HepG2 (cell line): ENCODE data around the gene DNMT3B. TPM values are rescaled to one million over a fixed set of nuclear protein-coding genes. Genes with fewer than 3 reads are reported as not detected.

Source experiments
- AKAP8 ChIP-seq: sonication (generic); formaldehyde crosslinking; IDR thresholded peaks from 2 replicates; pipeline ENCODE4 v1.5.1; 2020; ENCODE audit warnings: mild to moderate bottlenecking, missing genetic modification reagents
- ATAD3A ChIP-seq: sonication (generic); formaldehyde crosslinking; IDR thresholded peaks from 2 replicates; pipeline ENCODE4 v1.4.0; 2020; ENCODE audit warnings: missing genetic modification reagents
- BRCA1 ChIP-seq: sonication (generic); formaldehyde crosslinking; IDR thresholded peaks from 2 replicates; pipeline ENCODE4 v1.4.0; 2020; ENCODE audit warnings: missing genetic modification reagents
- EED ChIP-seq: sonication (generic); formaldehyde crosslinking; IDR thresholded peaks from 2 replicates; pipeline ENCODE4 v1.5.0; 2020; ENCODE audit warnings: mild to moderate bottlenecking, missing genetic modification reagents
- EHMT2 ChIP-seq: fragments of 200-600 bp; sonication (generic); IDR thresholded peaks from 2 replicates; pipeline ENCODE4 v1.7.0; 2017; ENCODE audit warnings: antibody characterized with exemption, low read depth, low read length, borderline replicate concordance
- ETV5 ChIP-seq: IDR thresholded peaks from 2 replicates; pipeline ENCODE4 v1.6.1; 2018; ENCODE audit warnings: missing biosample characterization, missing genetic modification reagents, inconsistent platforms, borderline replicate concordance
- GATAD1 ChIP-seq: IDR thresholded peaks from 2 replicates; pipeline ENCODE4 v1.6.1; 2016; ENCODE audit warnings: missing genetic modification reagents, missing compliant biosample characterization
- GZF1 ChIP-seq: sonication (generic); formaldehyde crosslinking; IDR thresholded peaks from 2 replicates; pipeline ENCODE4 v1.5.1; 2020; ENCODE audit warnings: mild to moderate bottlenecking, missing genetic modification reagents
- HIVEP1 ChIP-seq: sonication (generic); formaldehyde crosslinking; IDR thresholded peaks from 2 replicates; pipeline ENCODE4 v1.4.0; 2020; ENCODE audit warnings: mild to moderate bottlenecking, missing genetic modification reagents
- KDM6A ChIP-seq: IDR thresholded peaks from 2 replicates; pipeline ENCODE4 v1.6.1; 2016; ENCODE audit warnings: low read depth
- NFE2L1 ChIP-seq: sonication (generic); formaldehyde crosslinking; IDR thresholded peaks from 2 replicates; pipeline ENCODE4 v1.4.0; 2020; ENCODE audit warnings: missing genetic modification reagents, mild to moderate bottlenecking, borderline replicate concordance
- NFIB ChIP-seq: sonication (generic); formaldehyde crosslinking; IDR thresholded peaks from 2 replicates; pipeline ENCODE4 v1.9.0; 2021; ENCODE audit warnings: missing genetic modification reagents, mild to moderate bottlenecking, borderline replicate concordance
- SOX13 ChIP-seq, 3 experiments: fragments of 450-650 bp in 1 of 3; sonication (generic) in 1 of 3; formaldehyde crosslinking in 1 of 3; IDR thresholded peaks in 2 of 3; conservative IDR thresholded peaks in 1 of 3; 2 replicates each; pipeline versions ENCODE4 v1.5.0 to v1.6.1; 2016 to 2020; ENCODE audit warnings: antibody characterized with exemption in 1 of 3, mild to moderate bottlenecking in 1 of 3, missing compliant biosample characterization in 1 of 3, missing genetic modification reagents in 1 of 3, moderate library complexity in 1 of 3
- STAT5B ChIP-seq: sonication (generic); formaldehyde crosslinking; IDR thresholded peaks from 2 replicates; pipeline ENCODE4 v1.4.0; 2020; ENCODE audit warnings: missing genetic modification reagents
- TCF7 ChIP-seq: sonication (generic); IDR thresholded peaks from 2 replicates; pipeline ENCODE4 v1.6.1; 2016; ENCODE audit warnings: antibody characterized with exemption, low read depth
- TP53 ChIP-seq: sonication (generic); formaldehyde crosslinking; conservative IDR thresholded peaks from 2 replicates; pipeline ENCODE4 v1.4.0; 2020; ENCODE audit warnings: missing genetic modification reagents
- ZFP41 ChIP-seq: sonication (generic); formaldehyde crosslinking; IDR thresholded peaks from 2 replicates; pipeline ENCODE4 v1.4.0; 2020; ENCODE audit warnings: mild to moderate bottlenecking, missing genetic modification reagents, borderline replicate concordance
- ZFY ChIP-seq: sonication (generic); formaldehyde crosslinking; IDR thresholded peaks from 2 replicates; pipeline ENCODE4 v1.4.0; 2020; ENCODE audit warnings: missing genetic modification reagents
- ZMAT3 ChIP-seq: sonication (generic); formaldehyde crosslinking; conservative IDR thresholded peaks from 2 replicates; pipeline ENCODE4 v1.7.0; 2021; ENCODE audit warnings: missing genetic modification reagents
- ZNF282 ChIP-seq: fragments of 450-650 bp; IDR thresholded peaks from 2 replicates; pipeline ENCODE4 v1.6.1; 2018; ENCODE audit not compliant: partially characterized antibody
- ZNF44 ChIP-seq: sonication (generic); formaldehyde crosslinking; IDR thresholded peaks from 2 replicates; pipeline ENCODE4 v1.5.1; 2020; ENCODE audit warnings: mild to moderate bottlenecking, missing genetic modification reagents
- ZNF451 ChIP-seq: sonication (generic); formaldehyde crosslinking; IDR thresholded peaks from 2 replicates; pipeline ENCODE4 v1.5.0; 2020; ENCODE audit warnings: mild to moderate bottlenecking, missing genetic modification reagents
- ZNF558 ChIP-seq: sonication (generic); formaldehyde crosslinking; IDR thresholded peaks from 2 replicates; pipeline ENCODE4 v1.9.0; 2022; ENCODE audit warnings: mild to moderate bottlenecking, missing genetic modification reagents, borderline replicate concordance
- ZNF7 ChIP-seq: IDR thresholded peaks from 2 replicates; pipeline ENCODE4 v1.6.1; 2016; ENCODE audit warnings: missing biosample characterization, missing genetic modification reagents
- ZNF746 ChIP-seq: sonication (generic); formaldehyde crosslinking; IDR thresholded peaks from 2 replicates; pipeline ENCODE4 v1.8.0; 2022; ENCODE audit warnings: mild to moderate bottlenecking, missing genetic modification reagents
- ZNF75D ChIP-seq: sonication (generic); formaldehyde crosslinking; IDR thresholded peaks from 2 replicates; pipeline ENCODE4 v1.8.1; 2023; ENCODE audit warnings: missing genetic modification reagents, mild to moderate bottlenecking, borderline replicate concordance
- polyA plus RNA-seq, 8 experiments: library from polyadenylated mRNA; depleted of rRNA in 3 of 8; stranded (reverse) in 7 of 8; unstranded in 1 of 8; fragments of >200 nt; fragmentation: Illumina TruSeq in 4 of 8; extraction: Trizol in 4 of 8; gene quantifications; 2 replicates each; pipeline versions ENCODE4 v1.2.1 to v1.2.3, GENCODE V29; 2011 to 2016; ENCODE audit warnings: low read depth in 4 of 8, missing spikeins in 1 of 8, mixed read lengths in 1 of 8; ENCODE audit not compliant: insufficient read depth in 1 of 8
- total RNA-seq, 5 experiments: library from RNA; depleted of rRNA; stranded (reverse); fragments of >200 nt; fragmentation: Illumina TruSeq; extraction: Trizol; gene quantifications; 2 replicates each; pipeline ENCODE4 v1.2.3, GENCODE V29; 2016; ENCODE audit warnings: low read depth in 1 of 5
- TF ChIP-seq, protein P1 (sequence below): sonication (generic); formaldehyde crosslinking; IDR thresholded peaks from 2 replicates; pipeline ENCODE4 v1.9.0; 2021; ENCODE audit warnings: missing genetic modification reagents, borderline replicate concordance
- TF ChIP-seq, protein P2 (sequence below): IDR thresholded peaks from 2 replicates; pipeline ENCODE4 v1.6.1; 2016; ENCODE audit warnings: low read depth
- TF ChIP-seq, protein P3 (sequence below): sonication (generic); formaldehyde crosslinking; IDR thresholded peaks from 2 replicates; pipeline ENCODE4 v1.5.0; 2020; ENCODE audit warnings: missing genetic modification reagents

Gene DNMT3B
- total and polyA plus RNA-seq, 2 of the 13 experiments (the other 11 are each of a cell fraction or from before 2014, with no cell fraction given) = 3.8 to 13.9 TPM

DNA sequence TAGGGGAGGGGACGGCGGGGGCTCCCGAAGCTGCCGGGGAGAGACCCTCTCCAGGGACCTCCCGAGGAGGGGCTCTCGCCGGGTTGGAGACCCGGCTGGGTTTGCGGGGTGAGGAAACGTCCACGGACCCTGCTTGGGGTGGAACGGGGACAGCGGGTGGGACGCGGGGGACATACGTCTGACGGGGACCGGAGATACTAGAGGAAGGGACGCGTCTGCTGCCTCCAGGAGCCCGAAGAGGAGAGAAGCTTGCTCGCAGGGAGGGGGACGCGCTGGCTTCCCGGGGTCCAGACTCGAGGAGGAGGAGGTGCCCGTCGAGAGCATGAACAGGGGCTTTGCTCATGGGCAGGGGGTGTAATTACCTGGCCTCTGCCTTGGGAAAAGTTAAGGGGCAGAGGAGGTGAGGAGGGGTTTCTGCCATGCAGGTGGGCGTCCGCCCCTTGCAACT is 593 bp downstream of the DNMT3B start (continued):
- TF ChIP-seq SOX13 (IDR thresholded peaks at IDR 0.05) (no peak), SOX13 (CRISPR knock-in tag; conservative IDR thresholded peaks at IDR 0.05 in 1 of 2, IDR thresholded peaks at IDR 0.05 in 1 of 2) (no peak), ZNF75D (no peak), EED (CRISPR knock-in tag) (0 out of 2 replicates have a peak, but pooled peaks have one; percentile 34), AKAP8 (no peak), TCF7 (no peak), ZNF44 (no peak), ZNF7 (CRISPR knock-in tag) (no peak), ZNF451 (CRISPR knock-in tag) (no peak), HIVEP1 (CRISPR knock-in tag) (peak; percentile 74), ZMAT3 (no peak), GZF1 (CRISPR knock-in tag) (no peak), ETV5 (CRISPR knock-in tag) (peak; percentile 6; the same call in 1 of the 2 replicates), ZNF558 (CRISPR knock-in tag) (no peak), ZNF282 (no peak), NFE2L1 (no peak; the same call in 1 of the 2 replicates), TP53 (CRISPR knock-in tag) (no peak), ZFY (CRISPR knock-in tag) (no peak), BRCA1 (CRISPR knock-in tag) (0 out of 2 replicates have a peak, but pooled peaks have one; percentile 8), GATAD1 (peak; percentile 3; the same call in 1 of the 2 replicates), ZNF746 (CRISPR knock-in tag) (0 out of 2 replicates have a peak, but pooled peaks have one; percentile 43), ZFP41 (0 out of 2 replicates have a peak, but pooled peaks have one; percentile 13), EHMT2 (no peak), STAT5B (CRISPR knock-in tag) (no peak), NFIB (no peak), ATAD3A (no peak), KDM6A (CRISPR knock-in tag) (no peak)
- TF ChIP-seq, protein P1, sequence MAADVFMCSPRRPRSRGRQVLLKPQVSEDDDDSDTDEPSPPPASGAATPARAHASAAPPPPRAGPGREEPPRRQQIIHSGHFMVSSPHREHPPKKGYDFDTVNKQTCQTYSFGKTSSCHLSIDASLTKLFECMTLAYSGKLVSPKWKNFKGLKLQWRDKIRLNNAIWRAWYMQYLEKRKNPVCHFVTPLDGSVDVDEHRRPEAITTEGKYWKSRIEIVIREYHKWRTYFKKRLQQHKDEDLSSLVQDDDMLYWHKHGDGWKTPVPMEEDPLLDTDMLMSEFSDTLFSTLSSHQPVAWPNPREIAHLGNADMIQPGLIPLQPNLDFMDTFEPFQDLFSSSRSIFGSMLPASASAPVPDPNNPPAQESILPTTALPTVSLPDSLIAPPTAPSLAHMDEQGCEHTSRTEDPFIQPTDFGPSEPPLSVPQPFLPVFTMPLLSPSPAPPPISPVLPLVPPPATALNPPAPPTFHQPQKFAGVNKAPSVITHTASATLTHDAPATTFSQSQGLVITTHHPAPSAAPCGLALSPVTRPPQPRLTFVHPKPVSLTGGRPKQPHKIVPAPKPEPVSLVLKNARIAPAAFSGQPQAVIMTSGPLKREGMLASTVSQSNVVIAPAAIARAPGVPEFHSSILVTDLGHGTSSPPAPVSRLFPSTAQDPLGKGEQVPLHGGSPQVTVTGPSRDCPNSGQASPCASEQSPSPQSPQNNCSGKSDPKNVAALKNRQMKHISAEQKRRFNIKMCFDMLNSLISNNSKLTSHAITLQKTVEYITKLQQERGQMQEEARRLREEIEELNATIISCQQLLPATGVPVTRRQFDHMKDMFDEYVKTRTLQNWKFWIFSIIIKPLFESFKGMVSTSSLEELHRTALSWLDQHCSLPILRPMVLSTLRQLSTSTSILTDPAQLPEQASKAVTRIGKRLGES = 0 out of 2 replicates have a peak, but pooled peaks have one; percentile 15
- TF ChIP-seq, protein P2, sequence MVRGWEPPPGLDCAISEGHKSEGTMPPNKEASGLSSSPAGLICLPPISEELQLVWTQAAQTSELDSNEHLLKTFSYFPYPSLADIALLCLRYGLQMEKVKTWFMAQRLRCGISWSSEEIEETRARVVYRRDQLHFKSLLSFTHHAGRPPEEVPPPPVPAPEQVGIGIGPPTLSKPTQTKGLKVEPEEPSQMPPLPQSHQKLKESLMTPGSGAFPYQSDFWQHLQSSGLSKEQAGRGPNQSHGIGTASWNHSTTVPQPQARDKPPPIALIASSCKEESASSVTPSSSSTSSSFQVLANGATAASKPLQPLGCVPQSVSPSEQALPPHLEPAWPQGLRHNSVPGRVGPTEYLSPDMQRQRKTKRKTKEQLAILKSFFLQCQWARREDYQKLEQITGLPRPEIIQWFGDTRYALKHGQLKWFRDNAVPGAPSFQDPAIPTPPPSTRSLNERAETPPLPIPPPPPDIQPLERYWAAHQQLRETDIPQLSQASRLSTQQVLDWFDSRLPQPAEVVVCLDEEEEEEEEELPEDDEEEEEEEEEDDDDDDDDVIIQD = no peak
- TF ChIP-seq, protein P3, sequence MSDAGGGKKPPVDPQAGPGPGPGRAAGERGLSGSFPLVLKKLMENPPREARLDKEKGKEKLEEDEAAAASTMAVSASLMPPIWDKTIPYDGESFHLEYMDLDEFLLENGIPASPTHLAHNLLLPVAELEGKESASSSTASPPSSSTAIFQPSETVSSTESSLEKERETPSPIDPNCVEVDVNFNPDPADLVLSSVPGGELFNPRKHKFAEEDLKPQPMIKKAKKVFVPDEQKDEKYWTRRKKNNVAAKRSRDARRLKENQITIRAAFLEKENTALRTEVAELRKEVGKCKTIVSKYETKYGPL = no peak
